Uterus (tissue), 2 donors: ENCODE measurements around the gene CDK6.

Experiments used
- CTCF ChIP-seq, 4 experiments: fragments of 200-600 bp in 2 of 4; fragments of 450-650 bp in 2 of 4; sonication (generic) in 2 of 4; IDR thresholded peaks; one replicate each; pipeline ENCODE4 v1.5.1; 2016 to 2019; ENCODE audit warnings: antibody characterized with exemption in 4 of 4, mild to moderate bottlenecking in 2 of 4, moderate library complexity in 1 of 4
- POLR2A ChIP-seq, 2 donors: fragments of 450-650 bp; IDR thresholded peaks; one replicate each; pipeline ENCODE4 v1.6.1; 2016; ENCODE audit warnings: antibody characterized with exemption in 2 of 2, mild to moderate bottlenecking in 1 of 2, moderate library complexity in 1 of 2

DNA sequence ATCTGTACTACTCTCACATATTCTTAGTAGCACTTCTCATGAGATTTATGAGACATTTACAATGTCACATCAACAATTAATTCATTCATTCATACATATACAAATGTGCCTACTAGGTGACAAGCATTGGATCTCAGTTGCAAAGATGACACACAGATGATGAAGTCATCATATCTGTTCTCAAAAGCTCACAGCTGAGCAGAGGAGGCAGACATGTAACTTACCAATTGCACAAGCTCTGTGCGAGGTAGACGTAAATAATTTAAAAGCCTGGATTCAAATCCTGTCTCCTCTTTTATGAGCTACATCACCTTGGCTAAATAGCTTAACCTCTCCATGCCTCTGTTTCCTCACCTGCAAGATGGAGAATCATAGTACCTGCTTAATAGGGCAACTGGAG lies 136.8 kb downstream of the CDK6 start:
- TF ChIP-seq CTCF (IDR thresholded peaks at IDR 0.05) (no peak), POLR2A (IDR thresholded peaks at IDR 0.05) (no peak)
